Peyer's patch (tissue), 4 donors: ENCODE data around the gene DCAF17.

ENCODE experiments used
- POLR2A ChIP-seq, 2 donors: fragments of 450-650 bp; IDR thresholded peaks; one replicate each; pipeline ENCODE4 v1.5.1; 2017; ENCODE audit warnings: antibody characterized with exemption in 2 of 2, mild to moderate bottlenecking in 2 of 2, moderate library complexity in 2 of 2
- TF ChIP-seq, protein P1 (sequence below), 6 experiments: fragments of 450-650 bp in 4 of 6; fragments of 200-600 bp in 2 of 6; sonication (generic) in 1 of 6; IDR thresholded peaks; one replicate each; pipeline ENCODE4 v1.5.1; 2017 to 2019; ENCODE audit warnings: antibody characterized with exemption in 6 of 6, mild to moderate bottlenecking in 3 of 6, moderate library complexity in 1 of 6

DNA sequence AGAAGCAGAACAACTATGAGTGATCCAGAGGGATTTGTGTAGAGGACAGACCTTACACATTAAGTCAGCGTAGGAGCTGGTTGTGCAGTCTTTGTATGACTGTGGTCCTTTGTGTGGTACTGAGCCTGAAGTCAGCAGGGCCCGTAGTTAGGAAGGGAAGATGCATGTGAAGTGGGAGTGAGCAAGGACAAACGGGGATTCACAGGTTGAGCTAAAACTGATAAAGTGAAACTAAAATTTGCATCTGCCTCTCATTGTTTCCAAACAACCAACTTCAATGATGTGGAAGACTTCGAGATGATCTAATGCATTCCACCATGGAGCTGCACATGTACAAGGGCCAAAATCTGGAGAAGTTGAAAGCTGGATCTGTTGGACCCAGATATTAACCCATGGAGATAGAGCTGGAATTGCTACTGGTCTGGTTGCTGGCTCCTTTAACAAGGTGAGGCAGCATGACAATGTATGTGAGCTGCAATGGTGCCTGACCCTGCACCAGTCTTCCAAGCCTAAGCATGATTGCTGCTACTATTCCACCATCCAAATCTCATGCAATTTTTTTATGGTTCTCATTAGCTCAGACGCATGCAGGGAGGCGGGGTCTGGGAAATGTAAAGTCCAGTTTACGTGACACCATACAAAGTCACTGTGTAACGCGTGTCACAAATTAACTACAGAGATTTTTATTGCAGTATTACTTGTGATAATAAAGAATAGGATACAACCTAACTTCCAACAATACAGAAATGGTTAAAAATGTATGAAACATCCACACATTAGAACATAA is 76.1 kb downstream of the DCAF17 start:
- TF ChIP-seq, protein P1, sequence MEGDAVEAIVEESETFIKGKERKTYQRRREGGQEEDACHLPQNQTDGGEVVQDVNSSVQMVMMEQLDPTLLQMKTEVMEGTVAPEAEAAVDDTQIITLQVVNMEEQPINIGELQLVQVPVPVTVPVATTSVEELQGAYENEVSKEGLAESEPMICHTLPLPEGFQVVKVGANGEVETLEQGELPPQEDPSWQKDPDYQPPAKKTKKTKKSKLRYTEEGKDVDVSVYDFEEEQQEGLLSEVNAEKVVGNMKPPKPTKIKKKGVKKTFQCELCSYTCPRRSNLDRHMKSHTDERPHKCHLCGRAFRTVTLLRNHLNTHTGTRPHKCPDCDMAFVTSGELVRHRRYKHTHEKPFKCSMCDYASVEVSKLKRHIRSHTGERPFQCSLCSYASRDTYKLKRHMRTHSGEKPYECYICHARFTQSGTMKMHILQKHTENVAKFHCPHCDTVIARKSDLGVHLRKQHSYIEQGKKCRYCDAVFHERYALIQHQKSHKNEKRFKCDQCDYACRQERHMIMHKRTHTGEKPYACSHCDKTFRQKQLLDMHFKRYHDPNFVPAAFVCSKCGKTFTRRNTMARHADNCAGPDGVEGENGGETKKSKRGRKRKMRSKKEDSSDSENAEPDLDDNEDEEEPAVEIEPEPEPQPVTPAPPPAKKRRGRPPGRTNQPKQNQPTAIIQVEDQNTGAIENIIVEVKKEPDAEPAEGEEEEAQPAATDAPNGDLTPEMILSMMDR (IDR thresholded peaks at IDR 0.05), result no peak
- no peak for TF ChIP-seq POLR2A (IDR thresholded peaks at IDR 0.05)
